Thyroid gland (tissue), 4 donors: ENCODE measurements around the gene LRMDA. TPM values are rescaled to one million over a fixed set of nuclear protein-coding genes. Genes with fewer than 3 reads are reported as not detected.

Experiments
- DNase-seq, 2 donors: peaks; one replicate each; pipeline ENCODE4 v3.0.0-alpha.2; 2019
- H3K27ac ChIP-seq, 3 donors: fragments of 200-600 bp; sonication (generic); 1 replicate in 2 of 3; 2 replicates in 1 of 3; pipeline ENCODE4 v1.5.1; 2016 to 2019; ENCODE audit warnings: mild to moderate bottlenecking in 1 of 3, moderate library complexity in 1 of 3
- H3K27me3 ChIP-seq: fragments of 200-600 bp; sonication (generic); one replicate; pipeline ENCODE4 v1.5.1; 2019
- H3K36me3 ChIP-seq, 2 donors: fragments of 200-600 bp; sonication (generic); one replicate each; pipeline ENCODE4 v1.5.1; 2016 to 2019
- H3K4me1 ChIP-seq, 2 donors: fragments of 200-600 bp; sonication (generic); one replicate each; pipeline ENCODE4 v1.5.1; 2017 to 2019
- H3K4me3 ChIP-seq, 3 donors: fragments of 200-600 bp; sonication (generic); replicated peaks in 1 of 3; 1 replicate in 2 of 3; 2 replicates in 1 of 3; pipeline ENCODE4 v1.5.1; 2016; ENCODE audit warnings: mild to moderate bottlenecking in 1 of 3
- H3K9me3 ChIP-seq: fragments of 200-600 bp; sonication (generic); one replicate; pipeline ENCODE4 v1.5.1; 2017
- CTCF ChIP-seq, 6 experiments: fragments of 200-600 bp in 3 of 6; fragments of 450-650 bp in 3 of 6; sonication (generic) in 3 of 6; IDR thresholded peaks; one replicate each; pipeline ENCODE4 v1.5.1; 2016 to 2019; ENCODE audit warnings: antibody characterized with exemption in 6 of 6, mild to moderate bottlenecking in 2 of 6, inconsistent platforms in 1 of 6, moderate library complexity in 1 of 6
- POLR2A ChIP-seq, 2 donors: fragments of 450-650 bp; IDR thresholded peaks; one replicate each; pipeline ENCODE4 v1.6.1; 2017; ENCODE audit warnings: antibody characterized with exemption in 2 of 2, mild to moderate bottlenecking in 2 of 2, moderate library complexity in 1 of 2
- WGBS, 2 donors: methylation state at CpG; one replicate each; pipeline ENCODE4 v1.1.5; 2017; 5-methylcytosine and 5-hydroxymethylcytosine counted together
- intact Hi-C: fragments of 100-400 bp; cut with DNase I; formaldehyde crosslinking; loops from one replicate; pipeline ENCODE4 v1.15.1; 2023
- total RNA-seq, 4 donors: library from RNA; depleted of rRNA; stranded (reverse); fragments of >200 nt; gene quantifications; one replicate each; pipeline ENCODE4 v1.2.3, GENCODE V29; 2016

LRMDA gene
- total RNA-seq, 4 donors from 2014 or later, result 16.5 to 31.7 (median 23.2) TPM

GRCh38 chr10:75801661-75802060 is 370.2 kb downstream of the LRMDA start:
- no peak for DNase-seq
- no peak overlapping the region for H3K27ac ChIP-seq
- no peaks in the 10 kb centered on the region for H3K9me3 ChIP-seq
- H3K27me3 ChIP-seq, result no peaks in the 10 kb centered on the region
- H3K36me3 ChIP-seq, result no peaks in the 10 kb centered on the region
- intact Hi-C loops, result no loop called here
- WGBS, 2 donors, result 95 to 98% methylated on average over 3 of the region's 3 CpGs
- no peak for TF ChIP-seq POLR2A (IDR thresholded peaks at IDR 0.05)
- TF ChIP-seq CTCF (IDR thresholded peaks at IDR 0.05), result no peak
- H3K4me1 ChIP-seq, result no peaks in the 10 kb centered on the region
- no peak overlapping the region for H3K4me3 ChIP-seq

- Histone ChIP-seq H3K4me1 (no peaks in the 10 kb centered on the region), H3K27me3 (no peaks in the 10 kb centered on the region), H3K36me3 (no peaks in the 10 kb centered on the region), H3K27ac (no peak overlapping the region), H3K9me3 (no peaks in the 10 kb centered on the region), H3K4me3 (no peak overlapping the region)
- no peak for TF ChIP-seq POLR2A (IDR thresholded peaks at IDR 0.05)
- no peak for TF ChIP-seq CTCF (IDR thresholded peaks at IDR 0.05)
- no peak for DNase-seq
- intact Hi-C loops, result no loop called here
- WGBS, 2 donors, result 95 to 97% methylated on average over 3 of the region's 3 CpGs
These were observed 371.7 kb downstream of the LRMDA start for GRCh38 chr10:75803121-75803520.

- TF ChIP-seq CTCF (IDR thresholded peaks at IDR 0.05) (no peak), POLR2A (IDR thresholded peaks at IDR 0.05) (no peak)
- no peaks in the 10 kb centered on the region for H3K27me3 ChIP-seq
- DNase-seq, result peak in 1 of 2 donors; percentile 4
- H3K27ac ChIP-seq, result no peak overlapping the region
- H3K36me3 ChIP-seq, result no peaks in the 10 kb centered on the region
- 93% methylated on average over 14 of the region's 14 CpGs for WGBS, 2 donors
- H3K9me3 ChIP-seq, result no peaks in the 10 kb centered on the region
- intact Hi-C loops, result no loop called here
- H3K4me3 ChIP-seq, result no peak overlapping the region
- H3K4me1 ChIP-seq, result no peaks in the 10 kb centered on the region
These were observed 372.6 kb downstream of the LRMDA start for GRCh38 chr10:75803816-75804552.

GRCh38 chr10:75806186-75806585 is 374.8 kb downstream of the LRMDA start:
- Histone ChIP-seq H3K27me3 (no peaks in the 10 kb centered on the region), H3K9me3 (no peaks in the 10 kb centered on the region), H3K36me3 (no peaks in the 10 kb centered on the region), H3K27ac (no peak overlapping the region), H3K4me1 (no peaks in the 10 kb centered on the region), H3K4me3 (no peak overlapping the region)
- TF ChIP-seq POLR2A (IDR thresholded peaks at IDR 0.05) (no peak), CTCF (IDR thresholded peaks at IDR 0.05) (no peak)
- intact Hi-C loops, result no loop called here
- 95 to 99% methylated on average over 3 of the region's 3 CpGs for WGBS, 2 donors
- DNase-seq, result no peak

- WGBS, 2 donors, result 92 to 96% methylated on average over 5 of the region's 5 CpGs
- Histone ChIP-seq H3K36me3 (no peaks in the 10 kb centered on the region), H3K9me3 (no peaks in the 10 kb centered on the region), H3K4me1 (no peaks in the 10 kb centered on the region), H3K27me3 (no peaks in the 10 kb centered on the region), H3K4me3 (no peak overlapping the region), H3K27ac (no peak overlapping the region)
- no peak for DNase-seq
- intact Hi-C loops, result no loop called here
- no peak for TF ChIP-seq CTCF (IDR thresholded peaks at IDR 0.05)
- TF ChIP-seq POLR2A (IDR thresholded peaks at IDR 0.05), result no peak
These were observed 376.0 kb downstream of the LRMDA start for GRCh38 chr10:75807456-75807855.
